GM12865 (cell line): ENCODE measurements around the gene PARN.

Source experiments
- DNase-seq: peaks from one replicate; pipeline ENCODE4 v3.0.0; 2010; ENCODE audit warnings: low read depth
- H3K4me3 ChIP-seq: 2 replicates; pipeline ENCODE4 v1.5.1; 2011; ENCODE audit warnings: mild to moderate bottlenecking, low read depth, low read length, control low read depth
- CTCF ChIP-seq: IDR thresholded peaks from 2 replicates; pipeline ENCODE4 v1.5.1; 2011; ENCODE audit warnings: low read length, control low read depth, low read depth, inconsistent platforms; ENCODE audit not compliant: insufficient read depth; ENCODE audit errors: missing control alignments

PARN gene

GRCh38 chr16:14494396-14494966 is 135.6 kb downstream of the PARN start:
- no peak overlapping the region for H3K4me3 ChIP-seq
- no peak for TF ChIP-seq CTCF
- no peak for DNase-seq

GRCh38 chr16:14493791-14494190 is 136.3 kb downstream of the PARN start:
- TF ChIP-seq CTCF: no peak
- DNase-seq: no peak
- H3K4me3 ChIP-seq: no peak overlapping the region

- no peak overlapping the region for H3K4me3 ChIP-seq
- TF ChIP-seq CTCF: no peak
- DNase-seq: peak; percentile 22
Observed at GRCh38 chr16:14492614-14493013, 137.4 kb downstream of the PARN start.

- no peak overlapping the region for H3K4me3 ChIP-seq
- DNase-seq: no peak
- TF ChIP-seq CTCF: no peak
Observed at GRCh38 chr16:14491861-14492529, 138.1 kb downstream of the PARN start.

- DNase-seq: no peak
- H3K4me3 ChIP-seq: no peak overlapping the region
- TF ChIP-seq CTCF: no peak
Observed at GRCh38 chr16:14490235-14490634, 139.8 kb downstream of the PARN start.

GRCh38 chr16:14489460-14489859 is 140.6 kb downstream of the PARN start:
- H3K4me3 ChIP-seq: no peak overlapping the region
- TF ChIP-seq CTCF: no peak
- DNase-seq: peak; percentile 45

- H3K4me3 ChIP-seq: no peak overlapping the region
- no peak for DNase-seq
- TF ChIP-seq CTCF: no peak
Observed at GRCh38 chr16:14487579-14487978, 142.5 kb downstream of the PARN start.
